Embryonic facial prominence (tissue), 1 donor: Measurements from ENCODE around the gene BRMS1.
"Not testable (repeated sequence)": the region's sequence is repeated elsewhere in the genome, so short reads cannot be mapped to it uniquely, and the experiment has no call there.

Experiments used
- DNase-seq: peaks from one replicate; pipeline ENCODE4 v3.0.0-alpha.2; 2016; ENCODE audit errors: extremely low spot score

BRMS1 gene

GRCh38 chr11:66324664-66325063, 20.2 kb downstream of the BRMS1 start:
- no peak for DNase-seq

- DNase-seq = no peak
Measured at GRCh38 chr11:66323684-66324083, 21.2 kb downstream of the BRMS1 start.

GRCh38 chr11:66322732-66323427, 22.0 kb downstream of the BRMS1 start:
- no peak for DNase-seq

- no peak for DNase-seq
Measured at GRCh38 chr11:66321606-66322005, 23.3 kb downstream of the BRMS1 start.

- not testable (repeated sequence) for DNase-seq
Measured at GRCh38 chr11:66320748-66321147, 24.2 kb downstream of the BRMS1 start.

- not testable (repeated sequence) for DNase-seq
Measured at GRCh38 chr11:66320289-66320688, 24.6 kb downstream of the BRMS1 start.

GRCh38 chr11:66318600-66318970, 26.3 kb downstream of the BRMS1 start:
- DNase-seq = no peak

GRCh38 chr11:66317723-66318599, 26.9 kb downstream of the BRMS1 start:
- DNase-seq = peak; percentile 38

- no peak for DNase-seq
Measured at GRCh38 chr11:66317322-66317722, 27.6 kb downstream of the BRMS1 start.

- DNase-seq = no peak
Measured at GRCh38 chr11:66316849-66317251, 28.1 kb downstream of the BRMS1 start, which contains the start of gene CD248. CD248 (minus strand) TSS chr11:66317044; CDS start chr11:66317027, 17 bp downstream.

GRCh38 chr11:66315921-66316811, 28.7 kb downstream of the BRMS1 start:
- DNase-seq = no peak

GRCh38 chr11:66315498-66315885, 29.4 kb downstream of the BRMS1 start:
- no peak for DNase-seq

GRCh38 chr11:66314561-66315497, 30.1 kb downstream of the BRMS1 start:
- no peak for DNase-seq

- DNase-seq = no peak
Measured at GRCh38 chr11:66314186-66314501, 30.8 kb downstream of the BRMS1 start.

GRCh38 chr11:66313321-66314185, 31.4 kb downstream of the BRMS1 start:
- DNase-seq = peak; percentile 91

- DNase-seq = peak; percentile 99
Measured at GRCh38 chr11:66312549-66313320, 32.2 kb downstream of the BRMS1 start.

GRCh38 chr11:66311965-66312548, 32.8 kb downstream of the BRMS1 start:
- peak; percentile 73 for DNase-seq

- no peak for DNase-seq
Measured at GRCh38 chr11:66311470-66311964, 33.4 kb downstream of the BRMS1 start.
